Panc1 (cell line): ENCODE data around the gene PDLIM3. TPM values are rescaled to one million over a fixed set of nuclear protein-coding genes. Genes with fewer than 3 reads are reported as not detected.
"Not testable (repeated sequence)": the region's sequence is repeated elsewhere in the genome, so short reads cannot be mapped to it uniquely, and the experiment has no call there.

ENCODE experiments used
- ATAC-seq: fragments of 200-7000 bp; cut with Tn5 transposase; 2 replicates; pipeline ENCODE4 v1.9.1; 2020; ENCODE audit warnings: mild to moderate bottlenecking, moderate library complexity
- BruUV-seq: library from RNA; stranded (reverse); fragments of 400-500 nt; replicated peaks from 2 replicates; lab custom pipeline; 2021; lab: Mats Ljungman, UMichigan
- CTCF ChIA-PET: fragments of 300-600 bp; sonication (Branson Sonifier 250); formaldehyde crosslinking; loops from one replicate; lab custom pipeline; 2022; ENCODE audit warnings: antibody characterized with exemption; lab: Charles Lee
- POLR2A ChIA-PET: fragments of 300-600 bp; sonication (Branson Sonifier 250); formaldehyde crosslinking; loops from one replicate; lab custom pipeline; 2022; ENCODE audit warnings: antibody characterized with exemption; lab: Charles Lee
- DNase-seq: peaks from one replicate; pipeline ENCODE4 v3.0.0-alpha.2; 2010; ENCODE audit warnings: low read depth, low spot score
- H3K27ac ChIP-seq: 2 replicates; pipeline ENCODE4 v1.5.1; 2011; ENCODE audit warnings: mild to moderate bottlenecking, low read length, inconsistent platforms
- H3K27me3 ChIP-seq: fragments of 200-500 bp; sonication (Bioruptor generic); 2 replicates; pipeline ENCODE4 v1.6.0; 2014; ENCODE audit warnings: low read length, inconsistent platforms; ENCODE audit not compliant: control insufficient read depth, insufficient read depth
- H3K36me3 ChIP-seq: fragments of 200-500 bp; sonication (Bioruptor generic); 2 replicates; pipeline ENCODE4 v1.5.1; 2014; ENCODE audit warnings: inconsistent platforms, mild to moderate bottlenecking, low read length, moderate library complexity; ENCODE audit not compliant: control insufficient read depth, insufficient read depth
- H3K4me1 ChIP-seq: 2 replicates; pipeline ENCODE4 v1.5.1; 2011; ENCODE audit warnings: inconsistent platforms, mild to moderate bottlenecking, low read length, moderate library complexity; ENCODE audit not compliant: control insufficient read depth, insufficient read depth
- H3K4me3 ChIP-seq, 2 experiments: 2 replicates each; pipeline ENCODE4 v1.5.1; 2011 to 2012; ENCODE audit warnings: low read depth in 2 of 2, low read length in 2 of 2, mild to moderate bottlenecking in 2 of 2, inconsistent platforms in 1 of 2, moderate library complexity in 1 of 2
- H3K9me3 ChIP-seq: fragments of 200-500 bp; sonication (Bioruptor generic); 2 replicates; pipeline ENCODE4 v1.5.1; 2014; ENCODE audit warnings: low read depth, mild to moderate bottlenecking, inconsistent platforms, low read length, moderate library complexity; ENCODE audit not compliant: control insufficient read depth, insufficient read depth
- POLR2AphosphoS5 ChIP-seq: IDR thresholded peaks from 2 replicates; pipeline ENCODE4 v1.6.1; 2012; ENCODE audit warnings: mild to moderate bottlenecking, low read depth, low read length, moderate library complexity
- REST ChIP-seq, 2 experiments: IDR thresholded peaks; 2 replicates each; pipeline ENCODE4 v1.6.1; 2011 to 2012; ENCODE audit warnings: low read depth in 2 of 2, control low read depth in 1 of 2, low read length in 1 of 2, mild to moderate bottlenecking in 1 of 2, moderate library complexity in 1 of 2; ENCODE audit not compliant: insufficient read depth in 1 of 2
- SIN3A ChIP-seq: IDR thresholded peaks from 2 replicates; pipeline ENCODE4 v1.6.1; 2012; ENCODE audit warnings: low read depth, mild to moderate bottlenecking, low read length, moderate library complexity, borderline replicate concordance; ENCODE audit not compliant: insufficient read depth
- TCF7L2 ChIP-seq: IDR thresholded peaks from 2 replicates; pipeline ENCODE4 v1.6.1; 2011; ENCODE audit warnings: mild to moderate bottlenecking, low read depth, low read length, inconsistent platforms
- in situ Hi-C: cut with HindIII; loops from 2 replicates; pipeline ENCODE4 v1.10.0; 2016; ENCODE audit warnings: low sequenced_read_pairs, low pct_unique_long_range_greater_than_20kb
- intact Hi-C: fragments of 100-400 bp; cut with micrococcal nuclease; formaldehyde crosslinking; loops from one replicate; pipeline ENCODE4 v1.10.0; 2022; ENCODE audit not compliant: unreplicated experiment
- total RNA-seq: library from RNA; stranded (reverse); gene quantifications from one replicate; pipeline ENCODE4 v1.2.1, GENCODE V29; 2021; ENCODE audit not compliant: unreplicated experiment
- TF ChIP-seq, protein P1 (sequence below): fragments of 450-650 bp; IDR thresholded peaks from 2 replicates; pipeline ENCODE4 v1.5.1; 2017; ENCODE audit warnings: mild to moderate bottlenecking

PDLIM3 gene
- total RNA-seq, 1 experiment from 2014 or later: 0.10 TPM

GRCh38 chr4:185559915-185560281 is 24.6 kb upstream of the PDLIM3 start:
- ChIA-PET CTCF (no interaction called here), POLR2A (interaction anchor here (0.6 kb wide), 1 partner anchor 52 kb away, joined by 3 read pairs; no protein-coding TSS in a partner anchor)
- H3K27ac ChIP-seq: no peak overlapping the region
- no peaks in the 10 kb centered on the region for H3K9me3 ChIP-seq
- in situ Hi-C loops: no loop called here
- H3K27me3 ChIP-seq: no peaks in the 10 kb centered on the region
- DNase-seq (no peak), ATAC-seq (no peak)
- BruUV-seq: no TSS peak
- intact Hi-C loops: no loop called here
- no peaks in the 10 kb centered on the region for H3K36me3 ChIP-seq
- no peak for TF ChIP-seq SIN3A
- TF ChIP-seq POLR2AphosphoS5: no peak
- no peak for TF ChIP-seq REST (IDR thresholded peaks at IDR 0.05; ENCODE audit: insufficient read depth in 1 of 2, low read depth in 2 of 2, low read length in 1 of 2)
- no peak for TF ChIP-seq TCF7L2
- TF ChIP-seq, protein P1, sequence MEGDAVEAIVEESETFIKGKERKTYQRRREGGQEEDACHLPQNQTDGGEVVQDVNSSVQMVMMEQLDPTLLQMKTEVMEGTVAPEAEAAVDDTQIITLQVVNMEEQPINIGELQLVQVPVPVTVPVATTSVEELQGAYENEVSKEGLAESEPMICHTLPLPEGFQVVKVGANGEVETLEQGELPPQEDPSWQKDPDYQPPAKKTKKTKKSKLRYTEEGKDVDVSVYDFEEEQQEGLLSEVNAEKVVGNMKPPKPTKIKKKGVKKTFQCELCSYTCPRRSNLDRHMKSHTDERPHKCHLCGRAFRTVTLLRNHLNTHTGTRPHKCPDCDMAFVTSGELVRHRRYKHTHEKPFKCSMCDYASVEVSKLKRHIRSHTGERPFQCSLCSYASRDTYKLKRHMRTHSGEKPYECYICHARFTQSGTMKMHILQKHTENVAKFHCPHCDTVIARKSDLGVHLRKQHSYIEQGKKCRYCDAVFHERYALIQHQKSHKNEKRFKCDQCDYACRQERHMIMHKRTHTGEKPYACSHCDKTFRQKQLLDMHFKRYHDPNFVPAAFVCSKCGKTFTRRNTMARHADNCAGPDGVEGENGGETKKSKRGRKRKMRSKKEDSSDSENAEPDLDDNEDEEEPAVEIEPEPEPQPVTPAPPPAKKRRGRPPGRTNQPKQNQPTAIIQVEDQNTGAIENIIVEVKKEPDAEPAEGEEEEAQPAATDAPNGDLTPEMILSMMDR: no peak
- no peak overlapping the region for H3K4me3 ChIP-seq
- no peaks in the 10 kb centered on the region for H3K4me1 ChIP-seq

- ATAC-seq, H3K27ac ChIP-seq, in situ Hi-C loops, BruUV-seq, H3K4me1 ChIP-seq, H3K4me3 ChIP-seq, DNase-seq, H3K36me3 ChIP-seq, intact Hi-C loops, H3K9me3 ChIP-seq, CTCF ChIA-PET, H3K27me3 ChIP-seq: not testable (repeated sequence)
- POLR2A ChIA-PET: interaction anchor here (0.6 kb wide), 1 partner anchor 51 kb away, joined by 3 read pairs; no protein-coding TSS in a partner anchor
Measured at GRCh38 chr4:185559251-185559914, 24.1 kb upstream of the PDLIM3 start.

- no peak for DNase-seq
- TF ChIP-seq, protein P1: no peak
- TF ChIP-seq SIN3A (no peak), POLR2AphosphoS5 (no peak), REST (IDR thresholded peaks at IDR 0.05; ENCODE audit: insufficient read depth in 1 of 2, low read depth in 2 of 2, low read length in 1 of 2) (no peak), TCF7L2 (no peak)
- Histone ChIP-seq H3K4me1 (no peaks in the 10 kb centered on the region), H3K27me3 (no peaks in the 10 kb centered on the region), H3K36me3 (no peaks in the 10 kb centered on the region), H3K27ac (no peak overlapping the region), H3K4me3 (no peak overlapping the region), H3K9me3 (no peaks in the 10 kb centered on the region)
- ATAC-seq: no peak
- ChIA-PET CTCF (no interaction called here), POLR2A (no interaction called here)
- no TSS peak for BruUV-seq
- intact Hi-C loops: no loop called here
- in situ Hi-C loops: no loop called here
Measured at GRCh38 chr4:185554365-185555126, 19.2 kb upstream of the PDLIM3 start.
